OCI-LY3 (cell line): ENCODE measurements around the gene ANAPC4.

Source experiments
- H2AFZ ChIP-seq: fragments of 200-600, 300-600 bp; shearing (Covaris generic); 2 replicates; pipeline ENCODE4 v1.6.0; 2014; ENCODE audit warnings: antibody characterized with exemption, low read depth, low read length
- H3K27ac ChIP-seq: fragments of 200-600, 300-600 bp; sonication (generic); 2 replicates; pipeline ENCODE4 v1.5.1; 2014; ENCODE audit warnings: mild to moderate bottlenecking, low read length, moderate library complexity, mixed read lengths
- H3K27me3 ChIP-seq: fragments of 200-600, 300-600 bp; sonication (generic); 2 replicates; pipeline ENCODE4 v1.6.1; 2014; ENCODE audit warnings: low read depth, low read length, mixed read lengths
- H3K36me3 ChIP-seq: fragments of 200-600, 300-600 bp; sonication (generic); replicated peaks from 2 replicates; pipeline ENCODE3; 2014; ENCODE audit warnings: low read depth, low read length, mixed read lengths
- H3K4me1 ChIP-seq: fragments of 300-600, 200-600 bp; sonication (generic); 2 replicates; pipeline ENCODE4 v1.6.1; 2014; ENCODE audit warnings: low read length, mixed read lengths
- H3K4me2 ChIP-seq: fragments of 200-600, 300-600 bp; sonication (generic); 2 replicates; pipeline ENCODE4 v1.6.1; 2014; ENCODE audit warnings: low read length, mixed read lengths
- H3K4me3 ChIP-seq: fragments of 300-600, 200-600 bp; sonication (generic); 2 replicates; pipeline ENCODE4 v1.5.1; 2014; ENCODE audit warnings: antibody characterized with exemption, mild to moderate bottlenecking, low read length, moderate library complexity
- H3K79me2 ChIP-seq: fragments of 300-600, 200-600 bp; shearing (Covaris generic); 2 replicates; pipeline ENCODE4 v1.6.1; 2014; ENCODE audit warnings: mild to moderate bottlenecking, low read length, mixed read lengths
- H3K9ac ChIP-seq: fragments of 300-600, 200-600 bp; shearing (Covaris generic); 2 replicates; pipeline ENCODE4 v1.6.0; 2014; ENCODE audit warnings: mild to moderate bottlenecking, low read length, moderate library complexity
- H3K9me3 ChIP-seq: fragments of 200-600, 300-600 bp; shearing (Covaris generic); 2 replicates; pipeline ENCODE4 v1.6.1; 2014; ENCODE audit warnings: low read length, mixed read lengths; ENCODE audit not compliant: insufficient read depth
- H4K20me1 ChIP-seq: fragments of 200-600, 300-600 bp; sonication (generic); 2 replicates; pipeline ENCODE4 v1.6.1; 2016; ENCODE audit warnings: low read length, mixed read lengths; ENCODE audit not compliant: insufficient read depth
- CTCF ChIP-seq: fragments of 200-600, 300-600 bp; sonication (generic); IDR thresholded peaks from 2 replicates; pipeline ENCODE4 v1.5.1; 2014; ENCODE audit warnings: antibody characterized with exemption, low read length, low read depth
- EZH2phosphoT487 ChIP-seq: fragments of 200-600 bp; shearing (Covaris generic); IDR thresholded peaks from 2 replicates; pipeline ENCODE4 v1.6.1; 2018; ENCODE audit warnings: antibody characterized with exemption, mixed run types, low read depth

Gene ANAPC4

GRCh38 chr4:25423548-25423947 is 46.5 kb downstream of the ANAPC4 start:
- Histone ChIP-seq H2AFZ (no peak overlapping the region), H4K20me1 (no peaks in the 10 kb centered on the region), H3K4me3 (no peak overlapping the region), H3K9ac (no peak overlapping the region), H3K4me1 (no peaks in the 10 kb centered on the region), H3K27me3 (no peaks in the 10 kb centered on the region), H3K27ac (no peak overlapping the region), H3K9me3 (no peaks in the 10 kb centered on the region), H3K4me2 (no peak overlapping the region), H3K79me2 (no peaks in the 10 kb centered on the region), H3K36me3 (peaks cover 8% of the 10 kb centered on the region)
- TF ChIP-seq CTCF (no peak), EZH2phosphoT487 (no peak)

DNA sequence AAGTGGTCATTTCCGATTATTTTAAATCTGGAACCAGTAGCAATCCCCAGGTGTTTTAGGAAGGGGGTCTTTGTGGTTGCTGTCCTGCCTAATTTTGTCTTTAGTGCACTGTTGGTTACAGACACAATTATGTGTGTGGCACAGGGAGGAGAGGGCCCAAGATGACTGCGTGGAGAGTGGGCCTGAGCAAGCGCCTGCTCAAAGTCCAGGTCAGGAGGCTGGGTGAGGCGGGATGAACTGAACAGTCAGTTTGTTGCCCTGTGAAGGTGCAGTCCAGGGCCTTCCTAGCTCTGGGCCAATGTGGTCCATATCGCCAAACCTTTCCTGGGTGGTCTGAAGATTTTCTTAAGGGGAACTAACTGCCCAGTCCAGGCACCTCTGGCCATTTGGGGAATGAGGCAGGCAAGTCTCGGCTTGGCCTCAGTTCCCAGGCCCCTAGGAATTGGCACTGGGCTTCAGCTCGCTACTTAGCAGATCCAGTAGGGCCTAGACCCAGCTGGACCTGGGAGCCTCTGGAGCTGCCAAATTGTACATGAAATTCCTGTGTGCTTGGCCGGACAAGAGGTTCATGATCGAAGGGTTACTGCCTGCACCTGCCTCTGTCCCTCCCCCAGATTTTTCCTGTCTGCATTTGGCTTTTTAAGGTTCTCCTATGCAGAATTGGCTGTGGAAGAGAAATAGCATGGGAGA is 47.6 kb downstream of the ANAPC4 start:
- H2AFZ ChIP-seq = no peak overlapping the region
- TF ChIP-seq CTCF = no peak
- TF ChIP-seq EZH2phosphoT487 = no peak
- H3K9ac ChIP-seq = no peak overlapping the region
- H3K27ac ChIP-seq = no peak overlapping the region
- H4K20me1 ChIP-seq = no peaks in the 10 kb centered on the region
- H3K79me2 ChIP-seq = no peaks in the 10 kb centered on the region
- peaks cover 5% of the 10 kb centered on the region for H3K36me3 ChIP-seq
- H3K27me3 ChIP-seq = no peaks in the 10 kb centered on the region
- no peaks in the 10 kb centered on the region for H3K4me1 ChIP-seq
- no peak overlapping the region for H3K4me3 ChIP-seq
- H3K4me2 ChIP-seq = no peak overlapping the region
- H3K9me3 ChIP-seq = no peaks in the 10 kb centered on the region

- H3K4me2 ChIP-seq = no peak overlapping the region
- no peaks in the 10 kb centered on the region for H3K4me1 ChIP-seq
- no peak overlapping the region for H3K27ac ChIP-seq
- no peak overlapping the region for H3K4me3 ChIP-seq
- no peaks in the 10 kb centered on the region for H3K9me3 ChIP-seq
- H3K9ac ChIP-seq = no peak overlapping the region
- H3K36me3 ChIP-seq = peaks cover 5% of the 10 kb centered on the region
- no peak overlapping the region for H2AFZ ChIP-seq
- TF ChIP-seq EZH2phosphoT487 = no peak
- TF ChIP-seq CTCF = no peak
- H4K20me1 ChIP-seq = no peaks in the 10 kb centered on the region
- no peaks in the 10 kb centered on the region for H3K79me2 ChIP-seq
- no peaks in the 10 kb centered on the region for H3K27me3 ChIP-seq
These were observed 48.3 kb downstream of the ANAPC4 start for GRCh38 chr4:25425361-25425760.

DNA sequence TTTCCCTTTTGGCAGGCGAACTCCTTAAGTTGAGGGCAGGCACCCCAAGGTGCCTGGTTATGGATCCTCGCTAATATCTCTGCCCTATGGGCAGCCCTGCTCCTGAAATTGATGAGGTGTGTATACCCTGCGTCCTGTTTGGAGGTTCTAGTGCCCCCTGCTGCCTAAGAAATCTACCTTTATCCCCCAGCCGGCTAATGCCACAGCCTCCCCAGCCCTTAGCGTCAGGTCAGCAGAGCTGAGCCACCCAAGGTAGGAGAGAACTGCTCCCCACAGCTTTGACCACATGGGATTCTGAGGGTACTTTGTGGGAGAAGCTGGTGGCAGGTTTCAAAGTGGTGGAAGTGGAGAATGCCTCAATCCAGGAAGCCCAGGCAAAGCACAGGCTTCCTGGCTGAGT is 50.8 kb downstream of the ANAPC4 start:
- H3K27ac ChIP-seq = no peak overlapping the region
- no peaks in the 10 kb centered on the region for H3K27me3 ChIP-seq
- H3K36me3 ChIP-seq = no peaks in the 10 kb centered on the region
- H3K4me1 ChIP-seq = no peaks in the 10 kb centered on the region
- H4K20me1 ChIP-seq = no peaks in the 10 kb centered on the region
- H3K4me3 ChIP-seq = no peak overlapping the region
- H3K79me2 ChIP-seq = no peaks in the 10 kb centered on the region
- TF ChIP-seq EZH2phosphoT487 (no peak), CTCF (no peak)
- H2AFZ ChIP-seq = no peak overlapping the region
- no peak overlapping the region for H3K4me2 ChIP-seq
- no peak overlapping the region for H3K9ac ChIP-seq
- no peaks in the 10 kb centered on the region for H3K9me3 ChIP-seq
